ENCODE data around the gene IAPP.
"Not testable (repeated sequence)": the region's sequence is repeated elsewhere in the genome, so short reads cannot be mapped to it uniquely, and the experiment has no call there.

The IAPP gene

GRCh38 chr12:21350975-21351374, 21.7 kb upstream of the IAPP start:
- H3K27ac ChIP-seq (ENCODE audit: insufficient read depth in 1 of 2, low read depth in 1 of 2, low read length in 2 of 2, poor library complexity in 1 of 2, severe bottlenecking in 2 of 2): no peak overlapping the region
- H3K9me3 ChIP-seq (ENCODE audit: control extremely low read depth in 1 of 5, control insufficient read depth in 4 of 5, insufficient read depth in 2 of 5, low read depth in 1 of 5, low read length in 4 of 5): no peaks in the 10 kb centered on the region
- WGBS (ENCODE audit: insufficient coverage): 80% methylated on average over 1 of the region's 1 CpG
- no peak overlapping the region for H3K4me3 ChIP-seq (ENCODE audit: control insufficient read depth in 1 of 7, extremely low read depth in 1 of 7, insufficient read depth in 4 of 7, low read depth in 2 of 7, low read length in 6 of 7)
- H3K27me3 ChIP-seq (replicated peaks in 2 of 5; ENCODE audit: control insufficient read depth in 4 of 5, insufficient read depth in 5 of 5, low read length in 4 of 5): no peaks in the 10 kb centered on the region
- POLR2A ChIA-PET: no interaction called here
- no peaks in the 10 kb centered on the region for H3K4me1 ChIP-seq (ENCODE audit: control extremely low read depth in 1 of 4, control insufficient read depth in 4 of 4, insufficient read depth in 4 of 4, low read length in 3 of 4)
- no peak for DNase-seq
- H3K36me3 ChIP-seq (ENCODE audit: control insufficient read depth in 4 of 4, insufficient read depth in 4 of 4, low read length in 3 of 4): no peaks in the 10 kb centered on the region
- CTCF ChIA-PET: no interaction called here

- H3K4me1 ChIP-seq (ENCODE audit: control extremely low read depth in 1 of 4, control insufficient read depth in 4 of 4, insufficient read depth in 4 of 4, low read length in 3 of 4): no peaks in the 10 kb centered on the region
- H3K27ac ChIP-seq (ENCODE audit: insufficient read depth in 1 of 2, low read depth in 1 of 2, low read length in 2 of 2, poor library complexity in 1 of 2, severe bottlenecking in 2 of 2): no peak overlapping the region
- H3K36me3 ChIP-seq (ENCODE audit: control insufficient read depth in 4 of 4, insufficient read depth in 4 of 4, low read length in 3 of 4): no peaks in the 10 kb centered on the region
- WGBS (ENCODE audit: insufficient coverage): 57% methylated on average over 1 of the region's 1 CpG
- H3K9me3 ChIP-seq (ENCODE audit: control extremely low read depth in 1 of 5, control insufficient read depth in 4 of 5, insufficient read depth in 2 of 5, low read depth in 1 of 5, low read length in 4 of 5): no peaks in the 10 kb centered on the region
- H3K27me3 ChIP-seq (replicated peaks in 2 of 5; ENCODE audit: control insufficient read depth in 4 of 5, insufficient read depth in 5 of 5, low read length in 4 of 5): no peaks in the 10 kb centered on the region
- CTCF ChIA-PET: interaction anchor here (0.7 kb wide), 2 partner anchors 57 to 92 kb away, joined by 3 to 5 read pairs; no protein-coding TSS in a partner anchor
- DNase-seq: no peak
- POLR2A ChIA-PET: no interaction called here
- no peak overlapping the region for H3K4me3 ChIP-seq (ENCODE audit: control insufficient read depth in 1 of 7, extremely low read depth in 1 of 7, insufficient read depth in 4 of 7, low read depth in 2 of 7, low read length in 6 of 7)
Measured at GRCh38 chr12:21353487-21353886, 19.2 kb upstream of the IAPP start.

DNA sequence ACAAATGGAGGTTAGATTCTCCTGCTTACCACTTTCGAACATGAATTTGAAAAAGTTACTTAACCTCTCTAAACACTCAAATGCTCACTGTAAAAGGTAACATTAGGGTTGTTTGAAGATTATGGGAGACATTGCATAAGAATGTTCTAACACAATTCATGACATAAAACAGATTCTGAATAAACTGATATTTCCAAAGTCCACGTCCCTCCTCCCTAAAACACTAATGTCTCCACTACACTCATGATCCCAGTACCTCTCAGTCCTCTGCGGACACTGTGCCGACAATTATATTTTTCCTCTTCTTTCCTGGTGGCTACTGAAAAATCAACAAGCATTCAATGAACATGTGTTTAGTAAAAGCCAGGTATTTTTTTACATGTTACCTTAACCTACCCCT, 18.8 kb upstream of the IAPP start:
- POLR2A ChIA-PET: no interaction called here
- H3K9me3 ChIP-seq (ENCODE audit: control extremely low read depth in 1 of 5, control insufficient read depth in 4 of 5, insufficient read depth in 2 of 5, low read depth in 1 of 5, low read length in 4 of 5): no peaks in the 10 kb centered on the region
- no peak for DNase-seq
- H3K27ac ChIP-seq (ENCODE audit: insufficient read depth in 1 of 2, low read depth in 1 of 2, low read length in 2 of 2, poor library complexity in 1 of 2, severe bottlenecking in 2 of 2): no peak overlapping the region
- CTCF ChIA-PET: interaction anchor here (0.7 kb wide), 1 partner anchor 93 kb away, joined by 3 read pairs; no protein-coding TSS in a partner anchor
- no peaks in the 10 kb centered on the region for H3K27me3 ChIP-seq (replicated peaks in 2 of 5; ENCODE audit: control insufficient read depth in 4 of 5, insufficient read depth in 5 of 5, low read length in 4 of 5)
- WGBS (ENCODE audit: insufficient coverage): 100% methylated on average over 1 of the region's 4 CpGs
- no peak overlapping the region for H3K4me3 ChIP-seq (ENCODE audit: control insufficient read depth in 1 of 7, extremely low read depth in 1 of 7, insufficient read depth in 4 of 7, low read depth in 2 of 7, low read length in 6 of 7)
- H3K4me1 ChIP-seq (ENCODE audit: control extremely low read depth in 1 of 4, control insufficient read depth in 4 of 4, insufficient read depth in 4 of 4, low read length in 3 of 4): no peaks in the 10 kb centered on the region
- H3K36me3 ChIP-seq (ENCODE audit: control insufficient read depth in 4 of 4, insufficient read depth in 4 of 4, low read length in 3 of 4): no peaks in the 10 kb centered on the region

DNA sequence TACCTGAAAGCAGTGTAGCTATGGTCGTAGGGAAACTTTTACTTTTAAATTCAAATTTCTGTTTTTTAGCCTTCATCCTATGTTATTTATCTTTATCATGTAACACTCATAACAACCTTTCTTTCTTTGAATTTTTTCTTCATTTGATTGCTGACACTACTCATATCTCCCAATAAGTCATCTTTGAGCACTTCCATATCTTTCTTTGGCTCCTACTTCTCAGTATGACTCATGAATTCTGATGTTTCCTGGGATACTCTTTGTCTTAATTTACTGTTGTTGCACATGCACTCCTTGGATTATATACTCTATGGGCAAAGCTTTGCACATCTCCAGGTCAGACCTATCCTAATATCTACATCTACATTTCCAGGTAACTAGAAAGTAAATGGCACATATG, 18.1 kb upstream of the IAPP start:
- POLR2A ChIA-PET: no interaction called here
- Histone ChIP-seq H3K27me3 (replicated peaks in 2 of 5; ENCODE audit: control insufficient read depth in 4 of 5, insufficient read depth in 5 of 5, low read length in 4 of 5) (no peaks in the 10 kb centered on the region), H3K36me3 (ENCODE audit: control insufficient read depth in 4 of 4, insufficient read depth in 4 of 4, low read length in 3 of 4) (no peaks in the 10 kb centered on the region), H3K27ac (ENCODE audit: insufficient read depth in 1 of 2, low read depth in 1 of 2, low read length in 2 of 2, poor library complexity in 1 of 2, severe bottlenecking in 2 of 2) (no peak overlapping the region), H3K4me1 (ENCODE audit: control extremely low read depth in 1 of 4, control insufficient read depth in 4 of 4, insufficient read depth in 4 of 4, low read length in 3 of 4) (no peaks in the 10 kb centered on the region), H3K9me3 (ENCODE audit: control extremely low read depth in 1 of 5, control insufficient read depth in 4 of 5, insufficient read depth in 2 of 5, low read depth in 1 of 5, low read length in 4 of 5) (no peaks in the 10 kb centered on the region), H3K4me3 (ENCODE audit: control insufficient read depth in 1 of 7, extremely low read depth in 1 of 7, insufficient read depth in 4 of 7, low read depth in 2 of 7, low read length in 6 of 7) (no peak overlapping the region)
- WGBS (ENCODE audit: insufficient coverage): 100% methylated on average over 1 of the region's 1 CpG
- CTCF ChIA-PET: no interaction called here
- no peak for DNase-seq

DNA sequence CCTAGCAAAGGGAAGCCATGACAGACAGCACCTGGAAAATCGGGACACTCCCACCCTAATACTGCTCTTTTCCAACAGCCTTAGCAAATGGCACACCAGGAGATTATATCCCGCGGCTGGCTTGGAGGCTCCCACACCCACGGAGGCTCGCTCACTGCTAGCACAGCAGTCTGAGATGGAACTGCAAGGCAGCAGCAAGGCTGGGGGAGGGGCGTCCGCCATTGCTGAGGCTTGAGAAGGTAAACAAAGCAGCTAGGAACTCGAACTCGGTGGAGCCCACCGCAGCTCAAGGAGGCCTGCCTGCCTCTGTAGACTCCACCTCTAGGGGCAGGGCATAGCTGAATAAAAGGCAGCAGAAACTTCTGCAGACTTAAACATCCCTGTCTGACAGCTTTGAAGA, 12.1 kb upstream of the IAPP start:
- POLR2A ChIA-PET: not testable (repeated sequence)

GRCh38 chr12:21369141-21369980, 3.3 kb upstream of the IAPP start:
- ChIA-PET POLR2A (no interaction called here), CTCF (interaction anchor here (1.6 kb wide), 1 partner anchor 51 kb away, joined by 3 read pairs; no protein-coding TSS in a partner anchor)
- Histone ChIP-seq H3K4me3 (ENCODE audit: control insufficient read depth in 1 of 7, extremely low read depth in 1 of 7, insufficient read depth in 4 of 7, low read depth in 2 of 7, low read length in 6 of 7) (no peak overlapping the region), H3K9me3 (ENCODE audit: control extremely low read depth in 1 of 5, control insufficient read depth in 4 of 5, insufficient read depth in 2 of 5, low read depth in 1 of 5, low read length in 4 of 5) (peaks cover 0 to 4% (median 0%) of the 10 kb centered on the region in 5 experiments), H3K36me3 (ENCODE audit: control insufficient read depth in 4 of 4, insufficient read depth in 4 of 4, low read length in 3 of 4) (no peaks in the 10 kb centered on the region), H3K27me3 (replicated peaks in 2 of 5; ENCODE audit: control insufficient read depth in 4 of 5, insufficient read depth in 5 of 5, low read length in 4 of 5) (peaks cover 0 to 2% (median 0%) of the 10 kb centered on the region in 5 experiments), H3K27ac (ENCODE audit: insufficient read depth in 1 of 2, low read depth in 1 of 2, low read length in 2 of 2, poor library complexity in 1 of 2, severe bottlenecking in 2 of 2) (no peak overlapping the region), H3K4me1 (ENCODE audit: control extremely low read depth in 1 of 4, control insufficient read depth in 4 of 4, insufficient read depth in 4 of 4, low read length in 3 of 4) (no peaks in the 10 kb centered on the region)
- WGBS (ENCODE audit: insufficient coverage): 25% methylated on average over 1 of the region's 4 CpGs
- DNase-seq: no peak

More for the DNA sequence above, 12.1 kb upstream of the IAPP start:
- H3K4me1 ChIP-seq (ENCODE audit: control extremely low read depth in 1 of 4, control insufficient read depth in 4 of 4, insufficient read depth in 4 of 4, low read length in 3 of 4); H3K27ac ChIP-seq (ENCODE audit: insufficient read depth in 1 of 2, low read depth in 1 of 2, low read length in 2 of 2, poor library complexity in 1 of 2, severe bottlenecking in 2 of 2); DNase-seq; H3K36me3 ChIP-seq (ENCODE audit: control insufficient read depth in 4 of 4, insufficient read depth in 4 of 4, low read length in 3 of 4); H3K27me3 ChIP-seq (replicated peaks in 2 of 5; ENCODE audit: control insufficient read depth in 4 of 5, insufficient read depth in 5 of 5, low read length in 4 of 5); H3K4me3 ChIP-seq (ENCODE audit: control insufficient read depth in 1 of 7, extremely low read depth in 1 of 7, insufficient read depth in 4 of 7, low read depth in 2 of 7, low read length in 6 of 7); H3K9me3 ChIP-seq (ENCODE audit: control extremely low read depth in 1 of 5, control insufficient read depth in 4 of 5, insufficient read depth in 2 of 5, low read depth in 1 of 5, low read length in 4 of 5): not testable (repeated sequence)
- CTCF ChIA-PET: interaction anchor here (1.4 kb wide), 1 partner anchor 47 kb away, joined by 3 read pairs; no protein-coding TSS in a partner anchor
- 86% methylated on average over 9 of the region's 10 CpGs for WGBS (ENCODE audit: insufficient coverage)

DNA sequence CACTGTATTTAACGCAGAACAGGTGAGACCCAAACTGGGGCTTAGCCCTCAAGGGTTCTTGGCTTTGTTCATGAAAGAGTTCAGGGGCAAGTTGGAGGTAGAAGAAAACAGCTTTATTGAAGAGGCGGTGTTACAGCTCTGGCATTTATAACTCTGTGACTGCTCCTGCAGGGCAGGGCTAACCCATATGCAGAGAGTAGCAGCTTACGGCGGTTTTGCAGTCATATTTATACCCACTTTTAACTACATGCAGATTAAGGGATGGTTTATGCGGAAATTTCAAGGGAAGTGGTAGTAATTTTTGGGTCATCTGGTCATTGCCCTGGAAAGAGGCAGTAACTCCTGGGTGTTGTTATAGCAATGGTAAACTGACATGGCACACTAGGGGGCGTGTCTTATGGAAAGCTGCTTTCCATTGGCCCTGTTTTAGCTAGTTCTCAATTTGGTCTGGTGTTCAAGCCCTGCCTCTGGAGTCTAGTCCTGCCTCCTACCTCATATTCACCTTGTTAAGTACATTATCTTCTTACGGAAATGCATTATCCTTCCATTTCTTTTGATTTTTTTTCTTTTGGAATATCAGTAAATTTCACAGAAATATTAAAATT, 1.8 kb upstream of the IAPP start:
- H3K27me3 ChIP-seq (replicated peaks in 2 of 5; ENCODE audit: control insufficient read depth in 4 of 5, insufficient read depth in 5 of 5, low read length in 4 of 5): peaks cover 0 to 2% (median 0%) of the 10 kb centered on the region in 5 experiments
- no peaks in the 10 kb centered on the region for H3K4me1 ChIP-seq (ENCODE audit: control extremely low read depth in 1 of 4, control insufficient read depth in 4 of 4, insufficient read depth in 4 of 4, low read length in 3 of 4)
- no peak overlapping the region for H3K27ac ChIP-seq (ENCODE audit: insufficient read depth in 1 of 2, low read depth in 1 of 2, low read length in 2 of 2, poor library complexity in 1 of 2, severe bottlenecking in 2 of 2)
- peaks cover 0 to 2% (median 0%) of the 10 kb centered on the region in 5 experiments for H3K9me3 ChIP-seq (ENCODE audit: control extremely low read depth in 1 of 5, control insufficient read depth in 4 of 5, insufficient read depth in 2 of 5, low read depth in 1 of 5, low read length in 4 of 5)
- no peak for DNase-seq
- no peak overlapping the region for H3K4me3 ChIP-seq (ENCODE audit: control insufficient read depth in 1 of 7, extremely low read depth in 1 of 7, insufficient read depth in 4 of 7, low read depth in 2 of 7, low read length in 6 of 7)
- WGBS (ENCODE audit: insufficient coverage): 86% methylated on average over 2 of the region's 7 CpGs
- H3K36me3 ChIP-seq (ENCODE audit: control insufficient read depth in 4 of 4, insufficient read depth in 4 of 4, low read length in 3 of 4): no peaks in the 10 kb centered on the region
- ChIA-PET CTCF (no interaction called here), POLR2A (no interaction called here)

Data from common myeloid progenitor, CD34-positive (primary cell).